A673 (cell line): Measurements from ENCODE around the gene PCDHA6. TPM values are rescaled to one million over a fixed set of nuclear protein-coding genes. Genes with fewer than 3 reads are reported as not detected.
"Not testable (repeated sequence)": the region's sequence is repeated elsewhere in the genome, so short reads cannot be mapped to it uniquely, and the experiment has no call there.

ENCODE experiments used
- BruUV-seq: library from RNA; stranded (reverse); fragments of 400-500 nt; replicated peaks from 2 replicates; lab custom pipeline; 2021; lab: Mats Ljungman, UMichigan
- CTCF ChIA-PET: fragments of 300-600 bp; sonication (Branson Sonifier 250); formaldehyde crosslinking; loops from one replicate; lab custom pipeline; 2022; ENCODE audit warnings: antibody characterized with exemption; lab: Charles Lee
- POLR2A ChIA-PET: fragments of 300-600 bp; sonication (Branson Sonifier 250); formaldehyde crosslinking; loops from one replicate; lab custom pipeline; 2022; ENCODE audit warnings: antibody characterized with exemption; ENCODE audit not compliant: low non-redundant PET; lab: Charles Lee
- DNase-seq: peaks from one replicate; pipeline ENCODE4 v3.0.0-alpha.2; 2015; ENCODE audit warnings: low spot score
- H3K27ac ChIP-seq: fragments of 200-600 bp; sonication (generic); 2 replicates; pipeline ENCODE4 v1.5.1; 2016; ENCODE audit warnings: mixed run types, low read depth, mild to moderate bottlenecking, mixed read lengths, antibody characterized with exemption, low read length; ENCODE audit not compliant: poor library complexity, severe bottlenecking
- H3K27me3 ChIP-seq: fragments of 200-600 bp; sonication (generic); replicated peaks from 2 replicates; pipeline ENCODE4 v1.6.1; 2017; ENCODE audit warnings: mixed run types, low read depth, mild to moderate bottlenecking, mixed read lengths, antibody characterized with exemption, low read length; ENCODE audit not compliant: insufficient read depth, poor library complexity
- H3K36me3 ChIP-seq: fragments of 200-600 bp; sonication (generic); 2 replicates; pipeline ENCODE4 v1.6.1; 2016; ENCODE audit warnings: mixed run types, mild to moderate bottlenecking, mixed read lengths, antibody characterized with exemption, low read length; ENCODE audit not compliant: insufficient read depth, poor library complexity, severe bottlenecking
- H3K4me1 ChIP-seq: fragments of 200-600 bp; sonication (generic); 2 replicates; pipeline ENCODE4 v1.6.1; 2017; ENCODE audit warnings: mixed run types, mild to moderate bottlenecking, mixed read lengths, antibody characterized with exemption, low read length; ENCODE audit not compliant: insufficient read depth, poor library complexity, severe bottlenecking
- H3K4me3 ChIP-seq: fragments of 200-600 bp; sonication (generic); 2 replicates; pipeline ENCODE4 v1.5.1; 2016; ENCODE audit warnings: low read depth, mixed run types, mild to moderate bottlenecking, mixed read lengths, low read length; ENCODE audit not compliant: poor library complexity, severe bottlenecking
- H3K9me3 ChIP-seq: fragments of 200-600 bp; sonication (generic); 2 replicates; pipeline ENCODE4 v1.6.1; 2016; ENCODE audit warnings: mixed run types, low read depth, mild to moderate bottlenecking, mixed read lengths, antibody characterized with exemption, low read length; ENCODE audit not compliant: poor library complexity, severe bottlenecking
- EZH2 ChIP-seq: fragments of 200-600 bp; sonication (generic); IDR thresholded peaks from 2 replicates; pipeline ENCODE4 v1.6.1; 2017; ENCODE audit warnings: borderline replicate concordance, low read depth, mild to moderate bottlenecking, mixed read lengths, antibody characterized with exemption, low read length; ENCODE audit not compliant: poor library complexity, severe bottlenecking
- intact Hi-C: fragments of 100-400 bp; cut with micrococcal nuclease; formaldehyde crosslinking; loops from one replicate; pipeline ENCODE4 v1.10.0; 2022; ENCODE audit not compliant: unreplicated experiment
- total RNA-seq: library from RNA; stranded (reverse); gene quantifications from 2 replicates; pipeline ENCODE4 v1.2.3, GENCODE V29; 2021
- TF ChIP-seq, protein P1 (sequence below): fragments of 300-800, 200-600 bp; sonication (generic); conservative IDR thresholded peaks from 2 replicates; pipeline ENCODE4 v1.5.1; 2017; ENCODE audit warnings: low read depth, mild to moderate bottlenecking, antibody characterized with exemption, low read length, moderate library complexity, mixed read lengths

The PCDHA6 gene
- total RNA-seq, 1 experiment from 2014 or later: 12.6 TPM

DNA sequence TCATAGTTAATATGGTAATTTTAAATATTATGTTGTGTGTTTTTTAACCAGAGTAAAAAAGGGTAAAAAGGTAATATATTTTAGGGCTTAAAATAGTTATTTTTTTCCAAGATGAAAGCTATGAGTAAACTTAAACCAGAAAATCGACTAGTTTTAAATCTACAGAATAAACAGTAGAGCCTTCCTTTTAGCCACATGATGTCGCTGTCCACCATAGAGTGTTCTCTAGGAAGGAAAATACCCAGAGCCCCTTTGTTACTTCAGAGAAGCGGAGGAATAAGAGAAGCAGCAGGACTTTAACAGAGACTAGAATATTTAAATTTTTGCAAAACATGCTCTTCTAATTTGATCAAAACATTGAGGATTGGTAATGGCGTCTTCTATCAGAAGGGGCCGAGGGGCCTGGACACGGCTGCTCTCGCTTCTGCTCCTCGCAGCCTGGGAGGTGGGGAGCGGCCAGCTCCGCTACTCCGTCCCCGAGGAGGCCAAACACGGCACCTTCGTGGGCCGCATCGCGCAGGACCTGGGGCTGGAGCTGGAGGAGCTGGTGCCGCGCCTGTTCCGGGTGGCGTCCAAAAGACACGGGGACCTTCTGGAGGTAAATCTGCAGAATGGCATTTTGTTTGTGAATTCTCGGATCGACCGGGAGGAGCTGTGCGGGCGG lies 33.0 kb upstream of the PCDHA6 start, which contains the start of gene PCDHA2:
Gene PCDHA2, plus strand, starts transcription at position 258 of the 664 bp plus-strand sequence.
- Histone ChIP-seq H3K9me3 (peaks cover 16% of the 10 kb centered on the region), H3K27ac (no peak within 1 kb of the TSS), H3K4me3 (no peak within 1 kb of the TSS), H3K36me3 (no peaks in the 10 kb centered on the region), H3K27me3 (peaks cover 8% of the 10 kb centered on the region), H3K4me1 (no peaks in the 10 kb centered on the region)
- CTCF ChIA-PET: interaction anchor here (0.6 to 1.1 kb wide), 2 partner anchors 9 to 238 kb away, joined by 3 read pairs; partner anchors contain the start of gene PCDHA1
- intact Hi-C loops: no loop called here
- no peak for DNase-seq
- no TSS peak for BruUV-seq
- no peak for TF ChIP-seq EZH2
- TF ChIP-seq, protein P1, sequence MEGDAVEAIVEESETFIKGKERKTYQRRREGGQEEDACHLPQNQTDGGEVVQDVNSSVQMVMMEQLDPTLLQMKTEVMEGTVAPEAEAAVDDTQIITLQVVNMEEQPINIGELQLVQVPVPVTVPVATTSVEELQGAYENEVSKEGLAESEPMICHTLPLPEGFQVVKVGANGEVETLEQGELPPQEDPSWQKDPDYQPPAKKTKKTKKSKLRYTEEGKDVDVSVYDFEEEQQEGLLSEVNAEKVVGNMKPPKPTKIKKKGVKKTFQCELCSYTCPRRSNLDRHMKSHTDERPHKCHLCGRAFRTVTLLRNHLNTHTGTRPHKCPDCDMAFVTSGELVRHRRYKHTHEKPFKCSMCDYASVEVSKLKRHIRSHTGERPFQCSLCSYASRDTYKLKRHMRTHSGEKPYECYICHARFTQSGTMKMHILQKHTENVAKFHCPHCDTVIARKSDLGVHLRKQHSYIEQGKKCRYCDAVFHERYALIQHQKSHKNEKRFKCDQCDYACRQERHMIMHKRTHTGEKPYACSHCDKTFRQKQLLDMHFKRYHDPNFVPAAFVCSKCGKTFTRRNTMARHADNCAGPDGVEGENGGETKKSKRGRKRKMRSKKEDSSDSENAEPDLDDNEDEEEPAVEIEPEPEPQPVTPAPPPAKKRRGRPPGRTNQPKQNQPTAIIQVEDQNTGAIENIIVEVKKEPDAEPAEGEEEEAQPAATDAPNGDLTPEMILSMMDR: 0 out of 2 replicates have a peak, but pooled peaks have one; percentile 24
- POLR2A ChIA-PET: no interaction called here

DNA sequence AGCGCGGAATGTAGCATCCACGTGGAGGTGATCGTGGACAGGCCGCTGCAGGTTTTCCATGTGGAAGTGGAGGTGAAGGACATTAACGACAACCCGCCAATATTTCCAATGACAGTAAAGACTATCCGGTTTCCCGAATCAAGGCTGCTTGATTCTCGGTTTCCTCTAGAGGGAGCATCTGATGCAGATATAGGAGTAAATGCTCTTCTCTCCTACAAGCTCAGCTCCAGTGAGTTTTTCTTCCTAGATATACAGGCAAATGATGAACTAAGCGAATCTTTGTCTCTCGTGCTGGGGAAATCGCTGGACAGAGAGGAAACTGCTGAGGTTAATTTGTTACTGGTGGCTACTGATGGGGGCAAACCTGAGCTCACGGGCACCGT lies 32.5 kb upstream of the PCDHA6 start:
- Histone ChIP-seq H3K4me1 (no peaks in the 10 kb centered on the region), H3K36me3 (no peaks in the 10 kb centered on the region), H3K9me3 (peaks cover 15% of the 10 kb centered on the region), H3K27me3 (peaks cover 3% of the 10 kb centered on the region), H3K4me3 (no peak overlapping the region), H3K27ac (no peak overlapping the region)
- DNase-seq: peak; percentile 27
- intact Hi-C loops: no loop called here
- ChIA-PET POLR2A (no interaction called here), CTCF (interaction anchor here (0.6 to 1.1 kb wide), 2 partner anchors 9 to 238 kb away, joined by 3 read pairs; partner anchors contain the start of gene PCDHA1)
- BruUV-seq: no TSS peak
- TF ChIP-seq EZH2: no peak
- TF ChIP-seq, protein P1: peak; percentile 39

DNA sequence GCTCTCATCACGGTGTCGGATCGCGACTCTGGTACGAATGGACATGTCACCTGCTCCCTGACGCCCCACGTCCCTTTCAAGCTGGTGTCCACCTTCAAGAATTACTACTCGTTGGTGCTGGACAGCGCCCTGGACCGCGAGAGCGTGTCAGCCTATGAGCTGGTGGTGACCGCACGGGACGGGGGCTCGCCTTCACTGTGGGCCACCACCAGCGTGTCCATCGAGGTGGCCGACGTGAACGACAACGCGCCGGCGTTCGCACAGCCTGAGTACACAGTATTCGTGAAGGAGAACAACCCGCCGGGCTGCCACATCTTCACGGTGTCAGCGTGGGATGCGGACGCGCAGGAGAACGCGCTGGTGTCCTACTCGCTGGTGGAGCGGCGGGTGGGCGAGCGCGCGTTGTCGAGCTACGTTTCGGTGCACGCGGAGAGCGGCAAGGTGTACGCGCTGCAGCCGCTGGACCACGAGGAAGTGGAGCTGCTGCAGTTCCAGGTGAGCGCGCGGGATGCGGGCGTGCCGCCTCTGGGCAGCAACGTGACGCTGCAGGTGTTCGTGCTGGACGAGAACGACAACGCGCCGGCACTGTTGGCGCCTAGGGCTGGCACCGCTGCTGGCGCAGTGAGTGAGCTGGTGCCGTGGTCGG lies 31.6 kb upstream of the PCDHA6 start:
- DNase-seq, POLR2A ChIA-PET, H3K27ac ChIP-seq, CTCF ChIA-PET, H3K27me3 ChIP-seq, H3K4me3 ChIP-seq, intact Hi-C loops, H3K36me3 ChIP-seq, H3K4me1 ChIP-seq, BruUV-seq: not testable (repeated sequence)
- H3K9me3 ChIP-seq: peaks cover 15% of the 10 kb centered on the region
